Measurements from ENCODE around the gene POLR3GL. TPM values are rescaled to one million over a fixed set of nuclear protein-coding genes. Genes with fewer than 3 reads are reported as not detected.

Gene POLR3GL
- total and polyA plus RNA-seq, 10 of the 15 experiments (the other 5 are each of a cell fraction or from before 2014, with no cell fraction given), result 12.8 to 47.0 (median 26.6) TPM

DNA sequence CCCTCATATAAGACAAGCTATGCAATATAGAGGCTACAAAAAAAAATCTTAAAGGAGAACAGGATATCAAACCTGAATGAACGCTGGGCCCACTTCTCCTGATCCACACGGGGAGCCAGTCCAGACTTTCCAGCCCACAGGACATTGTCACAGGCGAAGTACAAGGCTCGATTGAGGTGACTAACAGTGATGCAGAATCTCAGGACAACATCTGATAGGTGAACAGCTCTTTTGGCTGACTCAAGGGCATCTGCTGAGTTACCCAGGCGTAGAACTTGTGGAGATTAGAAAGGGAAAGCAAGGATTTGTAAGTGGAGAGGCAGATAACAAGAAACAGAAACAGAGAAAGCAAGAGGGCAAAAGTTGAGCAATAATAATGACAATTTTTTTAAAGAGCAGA is 47.7 kb upstream of the POLR3GL start:
- RAD21 ChIA-PET (ENCODE audit: unreplicated experiment), result interaction anchor here (1.5 to 1.8 kb wide), 2 partner anchors 24 to 48 kb away, joined by 4 read pairs; partner anchors contain the start of genes ANKRD34A and POLR3GL
- H3K9ac ChIP-seq (ENCODE audit: control insufficient read depth, insufficient read depth, low read length), result no peak overlapping the region
- peaks cover 12% of the 10 kb centered on the region for H3K79me2 ChIP-seq (ENCODE audit: control insufficient read depth, insufficient read depth, low read length)
- H3K36me3 ChIP-seq (ENCODE audit: control insufficient read depth in 2 of 2, insufficient read depth in 2 of 2, low read length in 1 of 2), result peaks cover 0 to 8% of the 10 kb centered on the region in 2 experiments; a peak in 2 of 4 replicates
- H3K4me2 ChIP-seq (ENCODE audit: control insufficient read depth, insufficient read depth), result no peak overlapping the region
- no peak overlapping the region for H2AFZ ChIP-seq (ENCODE audit: control insufficient read depth, low read depth, low read length)
- 77% methylated on average over 5 of the region's 5 CpGs for WGBS (ENCODE audit: insufficient coverage, insufficient replicate concordance, low lambda C conversion rate, missing lambda C conversion rate)
- SMC1A ChIA-PET (ENCODE audit: uncharacterized antibody, unreplicated experiment), result interaction anchor here (0.8 to 1.7 kb wide), 4 partner anchors 11 to 61 kb away, joined by 4 read pairs; partner anchors contain the start of genes LIX1L and RBM8A
- H4K20me1 ChIP-seq (ENCODE audit: control insufficient read depth, insufficient read depth), result no peaks in the 10 kb centered on the region
- ATAC-seq, result no peak
- intact Hi-C loops (cut with micrococcal nuclease; ENCODE audit: unreplicated experiment), result no loop called here
- H3K9me3 ChIP-seq (replicated peaks; ENCODE audit: control insufficient read depth, insufficient read depth, low read length), result no peaks in the 10 kb centered on the region
- FAIRE-seq, result no peak
- H3K4me1 ChIP-seq (ENCODE audit: control insufficient read depth, insufficient read depth, low read length), result peaks cover 23% of the 10 kb centered on the region
- no peaks in the 10 kb centered on the region for H3K27me3 ChIP-seq (replicated peaks in 1 of 2; ENCODE audit: control insufficient read depth in 2 of 2, insufficient read depth in 2 of 2, low read length in 1 of 2)
- CTCF ChIA-PET, result interaction anchor here (0.9 to 1.4 kb wide), 6 partner anchors 9 to 69 kb away, joined by 3 to 7 read pairs (median 4); partner anchors contain the start of gene RBM8A
- BruUV-seq (replicated peaks), result no TSS peak
- H3K4me3 ChIP-seq, result peak overlapping the region; percentile 45; the same call in 1 of the 2 replicates
- POLR2A ChIA-PET, result interaction anchor here (0.5 to 2.4 kb wide), 4 partner anchors 11 to 73 kb away, joined by 3 to 8 read pairs (median 4); partner anchors contain the start of genes ANKRD34A, POLR3GL and RBM8A
- DNase-seq (ENCODE audit: low read depth, low spot score), result no peak
- in situ Hi-C loops (cut with MboI), result loop anchor here (5.0 kb wide), 1 partner anchor 59 kb away; the partner anchor contains the start of gene PIAS3
- no peak overlapping the region for H3K27ac ChIP-seq (ENCODE audit: control insufficient read depth, insufficient read depth)
- no peak for TF ChIP-seq REST (IDR thresholded peaks at IDR 0.05; ENCODE audit: low read depth, low read length)
- no peak for TF ChIP-seq EED (IDR thresholded peaks at IDR 0.05; ENCODE audit: low read depth)
- no peak for TF ChIP-seq IRF3 (IDR thresholded peaks at IDR 0.05)
- no peak for TF ChIP-seq MTA2 (IDR thresholded peaks at IDR 0.05; ENCODE audit: low read depth)
- no peak for TF ChIP-seq NR2C2 (IDR thresholded peaks at IDR 0.05; ENCODE audit: borderline replicate concordance, control insufficient read depth, insufficient read length, low read depth)
- TF ChIP-seq DPF2 (IDR thresholded peaks at IDR 0.05), result no peak
- TF ChIP-seq, protein P1, sequence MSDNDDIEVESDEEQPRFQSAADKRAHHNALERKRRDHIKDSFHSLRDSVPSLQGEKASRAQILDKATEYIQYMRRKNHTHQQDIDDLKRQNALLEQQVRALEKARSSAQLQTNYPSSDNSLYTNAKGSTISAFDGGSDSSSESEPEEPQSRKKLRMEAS (IDR thresholded peaks at IDR 0.05; ENCODE audit: low read depth, low read length), result no peak
- TF ChIP-seq ATF2 (IDR thresholded peaks at IDR 0.05; ENCODE audit: low read length), result no peak
- no peak for TF ChIP-seq HDAC2 (IDR thresholded peaks at IDR 0.05)
- no peak for TF ChIP-seq JUND (IDR thresholded peaks at IDR 0.05; ENCODE audit: low read depth, low read length)
- no peak for TF ChIP-seq SMC3 (IDR thresholded peaks at IDR 0.05; ENCODE audit: borderline replicate concordance, low read length)
- no peak for TF ChIP-seq ATF7 (IDR thresholded peaks at IDR 0.05; ENCODE audit: low read depth)
- TF ChIP-seq, protein P2, sequence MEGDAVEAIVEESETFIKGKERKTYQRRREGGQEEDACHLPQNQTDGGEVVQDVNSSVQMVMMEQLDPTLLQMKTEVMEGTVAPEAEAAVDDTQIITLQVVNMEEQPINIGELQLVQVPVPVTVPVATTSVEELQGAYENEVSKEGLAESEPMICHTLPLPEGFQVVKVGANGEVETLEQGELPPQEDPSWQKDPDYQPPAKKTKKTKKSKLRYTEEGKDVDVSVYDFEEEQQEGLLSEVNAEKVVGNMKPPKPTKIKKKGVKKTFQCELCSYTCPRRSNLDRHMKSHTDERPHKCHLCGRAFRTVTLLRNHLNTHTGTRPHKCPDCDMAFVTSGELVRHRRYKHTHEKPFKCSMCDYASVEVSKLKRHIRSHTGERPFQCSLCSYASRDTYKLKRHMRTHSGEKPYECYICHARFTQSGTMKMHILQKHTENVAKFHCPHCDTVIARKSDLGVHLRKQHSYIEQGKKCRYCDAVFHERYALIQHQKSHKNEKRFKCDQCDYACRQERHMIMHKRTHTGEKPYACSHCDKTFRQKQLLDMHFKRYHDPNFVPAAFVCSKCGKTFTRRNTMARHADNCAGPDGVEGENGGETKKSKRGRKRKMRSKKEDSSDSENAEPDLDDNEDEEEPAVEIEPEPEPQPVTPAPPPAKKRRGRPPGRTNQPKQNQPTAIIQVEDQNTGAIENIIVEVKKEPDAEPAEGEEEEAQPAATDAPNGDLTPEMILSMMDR (IDR thresholded peaks at IDR 0.05 in 2 of 3, conservative IDR thresholded peaks at IDR 0.05 in 1 of 3; ENCODE audit: control insufficient read depth in 2 of 3, extremely low read depth in 1 of 3, insufficient read depth in 1 of 3, low read depth in 3 of 3, low read length in 3 of 3), result no peak
- TF ChIP-seq TBL1XR1 (IDR thresholded peaks at IDR 0.05; ENCODE audit: low read depth, low read length), result no peak
- TF ChIP-seq BRCA1 (IDR thresholded peaks at IDR 0.05; ENCODE audit: low read depth, low read length), result no peak
- no peak for TF ChIP-seq STAT3 (IDR thresholded peaks at IDR 0.05; ENCODE audit: low read depth, low read length)
- no peak for TF ChIP-seq CHD1 (IDR thresholded peaks at IDR 0.05; ENCODE audit: low read depth, low read length)
- TF ChIP-seq CREB1 (IDR thresholded peaks at IDR 0.05; ENCODE audit: low read depth), result no peak

Measured in GM12878 (cell line).